Suprapubic skin (tissue), 4 donors: Measurements from ENCODE around the gene SEC24D. TPM values are rescaled to one million over a fixed set of nuclear protein-coding genes. Genes with fewer than 3 reads are reported as not detected.

Experiments used
- DNase-seq, 2 donors: peaks; one replicate each; pipeline ENCODE4 v3.0.0-alpha.2; 2019; ENCODE audit warnings: low spot score in 2 of 2
- H3K27ac ChIP-seq: fragments of 200-600 bp; sonication (generic); one replicate; pipeline ENCODE4 v1.5.1; 2019
- H3K27me3 ChIP-seq: fragments of 200-600 bp; sonication (generic); one replicate; pipeline ENCODE4 v1.5.1; 2019
- H3K36me3 ChIP-seq: fragments of 200-600 bp; sonication (generic); one replicate; pipeline ENCODE4 v1.5.1; 2019
- H3K4me1 ChIP-seq: fragments of 200-600 bp; sonication (generic); one replicate; pipeline ENCODE4 v1.5.1; 2019
- H3K4me3 ChIP-seq: fragments of 200-600 bp; sonication (generic); one replicate; pipeline ENCODE4 v1.5.1; 2019; ENCODE audit warnings: mild to moderate bottlenecking
- H3K9me3 ChIP-seq: fragments of 200-600 bp; sonication (generic); one replicate; pipeline ENCODE4 v1.5.1; 2019
- CTCF ChIP-seq, 2 donors: fragments of 200-600 bp in 1 of 2; fragments of 450-650 bp in 1 of 2; sonication (generic) in 1 of 2; IDR thresholded peaks; one replicate each; pipeline ENCODE4 v1.5.1; 2016 to 2019; ENCODE audit warnings: antibody characterized with exemption in 2 of 2, mild to moderate bottlenecking in 1 of 2, moderate library complexity in 1 of 2
- EP300 ChIP-seq: sonication (generic); formaldehyde crosslinking; IDR thresholded peaks from one replicate; pipeline ENCODE4 v1.6.1; 2017; ENCODE audit warnings: antibody characterized with exemption
- POLR2A ChIP-seq, 2 donors: fragments of 450-650 bp; IDR thresholded peaks; one replicate each; pipeline ENCODE4 v1.6.1; 2017; ENCODE audit warnings: antibody characterized with exemption in 2 of 2, mild to moderate bottlenecking in 2 of 2, moderate library complexity in 2 of 2
- POLR2AphosphoS5 ChIP-seq, 3 donors: sonication (generic); formaldehyde crosslinking; IDR thresholded peaks; one replicate each; pipeline ENCODE4 v1.6.1; 2017; ENCODE audit warnings: antibody characterized with exemption in 3 of 3
- WGBS: methylation state at CpG from one replicate; pipeline ENCODE4 v1.1.5; 2018; 5-methylcytosine and 5-hydroxymethylcytosine counted together
- total RNA-seq, 4 donors: library from RNA; depleted of rRNA; stranded (reverse); fragments of >200 nt; gene quantifications; one replicate each; pipeline ENCODE4 v1.1.0, GENCODE V29; 2016

SEC24D gene
- total RNA-seq, 4 donors from 2014 or later, result 16.7 to 18.1 (median 18.0) TPM

GRCh38 chr4:118743867-118744266, 92.1 kb downstream of the SEC24D start:
- TF ChIP-seq POLR2A (IDR thresholded peaks at IDR 0.05), result no peak
- TF ChIP-seq POLR2AphosphoS5 (IDR thresholded peaks at IDR 0.05), result no peak
- no peak for TF ChIP-seq CTCF (IDR thresholded peaks at IDR 0.05)
- no peak for TF ChIP-seq EP300
- H3K27me3 ChIP-seq, result no peaks in the 10 kb centered on the region
- 85% methylated on average over 4 of the region's 4 CpGs for whole genome bisulfite sequencing
- H3K36me3 ChIP-seq, result peaks cover 13% of the 10 kb centered on the region
- H3K4me3 ChIP-seq, result no peak overlapping the region
- H3K27ac ChIP-seq, result no peak overlapping the region
- no peaks in the 10 kb centered on the region for H3K9me3 ChIP-seq
- H3K4me1 ChIP-seq, result peaks cover 22% of the 10 kb centered on the region
- no peak for DNase-seq

GRCh38 chr4:118742050-118742449, 93.9 kb downstream of the SEC24D start:
- no peak overlapping the region for H3K27ac ChIP-seq
- DNase-seq, result no peak
- no peaks in the 10 kb centered on the region for H3K27me3 ChIP-seq
- H3K36me3 ChIP-seq, result peaks cover 21% of the 10 kb centered on the region
- TF ChIP-seq POLR2A (IDR thresholded peaks at IDR 0.05) (no peak), POLR2AphosphoS5 (IDR thresholded peaks at IDR 0.05) (no peak), CTCF (IDR thresholded peaks at IDR 0.05) (no peak), EP300 (no peak)
- H3K4me1 ChIP-seq, result peaks cover 20% of the 10 kb centered on the region
- H3K9me3 ChIP-seq, result no peaks in the 10 kb centered on the region
- H3K4me3 ChIP-seq, result no peak overlapping the region

DNA sequence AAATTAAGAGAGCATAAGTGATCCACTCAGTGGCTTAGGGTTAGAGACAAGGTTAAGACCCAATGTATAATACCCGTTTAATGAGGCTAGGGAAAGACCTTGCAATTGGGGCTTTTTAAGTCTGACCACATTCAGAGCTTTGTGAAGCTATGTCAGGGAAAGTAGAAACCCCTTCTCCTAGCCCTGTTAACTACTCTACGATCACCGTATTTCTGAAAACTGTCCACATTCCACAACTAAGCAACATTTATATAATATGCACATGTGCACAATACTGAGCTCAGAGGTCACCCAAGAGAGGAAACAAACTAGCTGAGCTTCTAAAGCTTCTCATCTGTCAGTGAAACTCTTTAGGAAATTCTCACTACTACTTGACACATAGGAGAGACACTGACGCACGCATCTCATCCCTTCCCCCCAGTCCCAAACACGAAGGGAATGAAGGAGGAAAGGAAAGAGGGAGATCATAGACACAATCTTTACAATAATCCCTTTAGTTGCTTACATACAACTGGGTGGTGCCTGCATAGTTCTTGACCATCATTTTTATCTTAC, 94.5 kb downstream of the SEC24D start:
- 49% methylated on average over 6 of the region's 6 CpGs for WGBS
- no peak overlapping the region for H3K27ac ChIP-seq
- peaks cover 13% of the 10 kb centered on the region for H3K4me1 ChIP-seq
- H3K36me3 ChIP-seq, result peaks cover 27% of the 10 kb centered on the region
- no peak for DNase-seq
- no peak overlapping the region for H3K4me3 ChIP-seq
- no peaks in the 10 kb centered on the region for H3K9me3 ChIP-seq
- TF ChIP-seq POLR2AphosphoS5 (IDR thresholded peaks at IDR 0.05) (no peak), EP300 (no peak), POLR2A (IDR thresholded peaks at IDR 0.05) (no peak)
- no peaks in the 10 kb centered on the region for H3K27me3 ChIP-seq

DNA sequence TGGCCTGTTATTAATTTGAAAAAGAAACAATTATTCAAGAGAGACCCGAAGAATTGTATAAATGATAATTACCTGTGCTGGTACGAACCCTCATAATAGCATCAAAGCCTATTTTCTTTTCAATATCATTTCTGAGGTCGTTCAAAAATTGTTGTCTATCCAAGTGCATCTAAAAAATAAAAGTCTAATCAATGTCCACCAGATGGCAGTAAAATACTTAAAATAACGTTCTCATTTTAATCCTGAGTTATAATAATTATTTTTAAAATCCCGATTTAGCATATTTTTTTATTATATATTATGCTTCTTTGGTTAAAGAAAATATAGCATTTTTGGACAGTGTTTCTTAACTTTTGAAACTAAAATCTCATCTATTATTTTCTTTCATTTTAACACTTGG, 95.1 kb downstream of the SEC24D start:
- Histone ChIP-seq H3K27ac (no peak overlapping the region), H3K36me3 (peaks cover 30% of the 10 kb centered on the region)

DNA sequence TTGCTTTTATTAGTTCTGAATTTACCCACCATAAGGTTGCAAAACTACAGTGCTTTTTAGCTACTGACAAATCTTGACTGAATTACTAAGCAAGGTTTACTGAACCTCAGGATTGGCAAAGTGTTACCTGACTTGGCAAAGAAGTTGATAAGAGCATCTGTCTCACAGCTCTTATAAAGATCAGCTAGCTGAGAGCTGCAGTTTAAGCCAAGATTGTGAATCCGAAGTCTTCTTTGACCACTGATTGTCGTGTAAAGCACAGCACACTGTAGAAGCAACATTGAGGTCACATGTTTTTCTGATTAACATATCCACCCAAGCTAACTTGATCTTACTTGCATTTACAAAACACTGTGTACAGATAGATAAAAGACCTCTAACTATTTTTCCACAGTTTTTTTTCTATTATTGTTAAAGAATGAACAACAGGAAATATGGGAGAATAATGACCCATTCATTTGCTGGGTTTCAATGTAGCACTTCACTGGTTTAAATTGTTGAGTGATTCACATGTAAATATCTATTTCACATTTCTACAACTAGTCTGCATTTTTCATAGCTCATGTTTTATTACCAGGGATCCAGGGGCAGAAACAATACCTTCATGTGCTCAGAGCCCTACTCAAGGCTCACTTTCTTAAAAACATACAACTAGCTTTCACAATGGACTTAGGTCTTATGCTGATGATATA, 96.8 kb downstream of the SEC24D start:
- H3K27ac ChIP-seq, result no peak overlapping the region
- WGBS, result 25% methylated on average over 2 of the region's 2 CpGs

More for the DNA sequence above, 95.1 kb downstream of the SEC24D start:
- peaks cover 8% of the 10 kb centered on the region for H3K4me1 ChIP-seq
- TF ChIP-seq EP300 (no peak), CTCF (IDR thresholded peaks at IDR 0.05) (no peak), POLR2A (IDR thresholded peaks at IDR 0.05) (no peak), POLR2AphosphoS5 (IDR thresholded peaks at IDR 0.05) (no peak)
- no peak for DNase-seq
- 20% methylated on average over 5 of the region's 5 CpGs for WGBS
- H3K27me3 ChIP-seq, result no peaks in the 10 kb centered on the region
- no peaks in the 10 kb centered on the region for H3K9me3 ChIP-seq
- no peak overlapping the region for H3K4me3 ChIP-seq

More for the DNA sequence above, 96.8 kb downstream of the SEC24D start:
- no peak overlapping the region for H3K4me3 ChIP-seq
- H3K36me3 ChIP-seq, result peaks cover 30% of the 10 kb centered on the region
- H3K4me1 ChIP-seq, result peaks cover 1% of the 10 kb centered on the region
- H3K9me3 ChIP-seq, result no peaks in the 10 kb centered on the region
- DNase-seq, result no peak
- TF ChIP-seq CTCF (IDR thresholded peaks at IDR 0.05), result no peak
- no peak for TF ChIP-seq POLR2AphosphoS5 (IDR thresholded peaks at IDR 0.05)
- no peaks in the 10 kb centered on the region for H3K27me3 ChIP-seq
